GM18951 (cell line): Measurements from ENCODE around the gene ANTXR1.
"Not testable (repeated sequence)": the region's sequence is repeated elsewhere in the genome, so short reads cannot be mapped to it uniquely, and the experiment has no call there.

Experiments used
- POLR2A ChIP-seq: IDR thresholded peaks from 4 replicates; pipeline ENCODE4 v1.6.1; 2011; ENCODE audit warnings: mild to moderate bottlenecking; ENCODE audit not compliant: insufficient read length, insufficient read depth; ENCODE audit errors: extremely low read depth
- in situ Hi-C: fragments of 300-500 bp; cut with MboI; formaldehyde crosslinking; loops from one replicate; pipeline ENCODE4 v1.12.0; 2022; ENCODE audit warnings: low sequenced_read_pairs, mixed read lengths, inconsistent platforms; ENCODE audit not compliant: unreplicated experiment

Gene ANTXR1

DNA sequence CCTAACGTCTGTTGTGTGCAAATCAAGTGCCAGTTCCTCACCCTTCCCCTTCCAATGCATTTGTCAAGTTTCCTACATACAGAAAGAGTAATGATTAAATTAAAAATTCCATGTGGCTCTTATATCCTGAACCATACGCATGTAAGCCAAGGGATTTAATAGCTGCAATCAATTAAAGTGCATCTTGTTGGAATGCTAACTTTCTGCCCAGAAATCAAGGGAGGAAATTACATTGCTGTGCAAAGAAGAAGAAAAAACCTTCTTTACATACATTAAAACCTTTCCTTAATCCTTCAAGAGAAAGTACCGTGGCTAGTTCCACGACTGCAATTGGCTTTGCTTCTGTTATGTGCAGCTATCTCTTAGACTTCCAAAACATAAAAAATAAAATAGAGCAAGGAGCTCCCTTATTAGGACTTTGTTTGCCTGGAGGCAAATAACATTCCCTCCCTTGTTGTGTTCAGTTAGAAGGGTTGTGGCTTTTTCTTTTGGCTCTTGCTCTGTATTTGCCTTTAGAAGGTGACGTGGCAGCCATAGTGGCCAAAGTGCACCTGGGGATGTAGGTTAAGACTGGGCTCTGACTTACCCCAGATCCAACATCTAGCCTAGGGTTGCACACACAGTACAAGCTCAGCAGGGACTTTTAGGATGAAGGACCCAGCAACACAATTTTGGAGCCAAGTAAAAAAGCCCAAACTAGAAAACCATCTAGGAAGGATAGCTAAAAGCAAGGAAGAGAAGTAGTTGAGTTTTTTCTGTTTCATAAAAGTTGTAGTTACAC lies 158.3 kb downstream of the ANTXR1 start:
- in situ Hi-C loops = no loop called here
- TF ChIP-seq POLR2A = no peak

DNA sequence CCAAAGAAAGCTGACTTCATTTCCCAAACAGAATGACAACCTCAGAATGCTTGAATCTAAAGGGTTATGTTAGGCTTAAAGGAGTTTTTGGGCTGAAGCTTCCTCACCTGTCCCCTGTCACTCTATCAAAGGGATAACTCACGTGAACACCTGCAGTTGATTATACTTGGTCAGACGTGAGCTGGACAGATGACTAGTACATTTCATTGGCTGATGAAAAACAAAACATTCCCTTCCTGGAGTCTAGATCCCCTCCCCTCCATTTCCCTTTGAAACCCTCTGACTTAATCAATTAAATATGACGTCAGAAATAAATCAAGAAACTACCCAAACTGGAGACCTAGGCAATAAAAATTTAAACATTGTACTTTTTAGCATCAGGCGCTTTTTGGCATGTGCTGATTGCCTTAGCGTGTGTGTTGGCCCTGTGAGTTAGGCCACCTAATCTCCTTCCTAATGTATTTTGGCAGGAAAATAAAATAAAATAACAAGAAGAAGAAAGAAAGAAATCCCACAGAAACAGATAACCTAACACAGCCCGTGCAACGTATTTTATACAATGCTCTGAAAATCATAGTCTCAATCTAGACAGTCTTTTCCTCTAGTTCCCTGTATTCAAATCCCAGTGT lies 159.0 kb downstream of the ANTXR1 start:
- no peak for TF ChIP-seq POLR2A
- in situ Hi-C loops = no loop called here

DNA sequence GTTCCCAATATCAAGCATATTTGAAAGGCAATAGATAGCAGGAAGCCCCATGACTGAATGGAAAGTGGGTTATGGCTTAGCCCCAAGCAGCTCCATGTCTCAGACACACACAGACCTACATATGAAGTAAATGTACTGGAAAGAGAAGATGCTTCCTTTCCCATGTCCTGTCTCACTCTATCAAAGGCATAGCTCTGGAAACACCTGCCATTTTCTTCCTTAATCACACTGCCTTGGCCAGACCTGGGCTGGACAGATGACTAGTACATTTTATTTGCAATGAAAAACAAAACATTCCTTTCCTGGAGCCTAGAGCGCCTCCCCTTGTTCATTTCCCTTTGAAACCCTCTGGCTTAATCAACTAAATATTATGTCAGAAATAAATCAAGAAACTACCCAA lies 160.7 kb downstream of the ANTXR1 start:
- in situ Hi-C loops = no loop called here
- no peak for TF ChIP-seq POLR2A

DNA sequence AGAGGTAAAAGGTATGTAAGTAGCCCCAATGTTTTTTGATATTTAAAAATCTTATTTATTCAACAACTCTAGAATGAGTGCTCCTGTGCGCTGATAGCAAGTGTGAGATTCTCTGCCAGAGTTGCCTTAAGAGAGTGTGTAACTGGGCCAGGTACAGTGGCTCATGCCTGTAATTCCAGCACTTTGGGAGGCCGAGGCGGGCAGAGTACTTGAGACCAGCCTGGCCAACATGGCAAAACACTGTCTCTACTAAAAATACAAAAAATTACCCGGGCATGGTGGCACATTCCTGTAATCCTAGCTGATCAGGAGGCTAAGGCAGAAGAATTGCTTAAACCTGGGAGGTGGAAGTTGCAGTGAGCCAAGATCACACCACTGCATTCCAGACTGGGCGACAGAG lies 161.2 kb downstream of the ANTXR1 start:
- in situ Hi-C loops = not testable (repeated sequence)

DNA sequence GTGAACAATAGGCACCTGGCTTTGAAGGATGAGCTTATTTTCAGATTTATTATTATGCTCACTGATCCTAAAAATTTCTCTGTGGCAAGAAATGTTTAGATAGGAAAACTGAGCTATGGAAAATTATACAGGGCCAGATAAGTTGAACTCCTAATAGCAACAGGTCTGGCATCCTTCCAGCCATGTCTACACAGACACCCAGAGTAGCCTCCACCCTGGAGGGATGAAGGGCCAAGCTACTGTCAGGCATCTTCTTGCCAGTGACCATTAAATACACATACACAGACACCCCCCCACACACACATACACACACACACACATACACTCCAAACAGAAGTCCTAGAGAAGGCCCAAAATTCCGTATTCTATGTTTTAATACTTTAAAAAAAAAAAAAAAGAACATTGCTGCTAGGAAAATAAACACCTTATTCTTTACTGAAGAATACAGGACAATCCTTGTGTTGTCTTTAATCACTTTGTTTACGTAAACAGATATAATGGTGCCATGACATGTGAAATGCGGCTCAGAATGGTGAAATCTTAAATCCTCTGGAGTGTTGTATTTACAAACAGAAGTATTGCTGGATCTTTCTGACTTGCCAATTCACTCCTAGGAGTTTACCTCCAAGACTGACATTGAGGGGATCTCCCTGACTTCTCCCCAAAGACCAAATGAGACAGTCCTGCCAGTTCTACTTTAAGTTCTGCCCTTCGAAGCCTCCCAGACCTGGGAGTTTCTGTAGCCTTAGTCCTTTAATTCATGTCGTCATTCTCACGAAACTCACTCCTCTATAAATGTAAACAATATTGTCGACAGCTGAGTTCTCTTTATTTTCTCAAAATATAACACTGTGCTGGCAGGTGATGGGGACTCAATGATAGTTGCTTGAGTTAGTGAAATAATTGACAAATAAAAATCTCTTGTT lies 163.1 kb downstream of the ANTXR1 start:
- TF ChIP-seq POLR2A = no peak
- in situ Hi-C loops = no loop called here

DNA sequence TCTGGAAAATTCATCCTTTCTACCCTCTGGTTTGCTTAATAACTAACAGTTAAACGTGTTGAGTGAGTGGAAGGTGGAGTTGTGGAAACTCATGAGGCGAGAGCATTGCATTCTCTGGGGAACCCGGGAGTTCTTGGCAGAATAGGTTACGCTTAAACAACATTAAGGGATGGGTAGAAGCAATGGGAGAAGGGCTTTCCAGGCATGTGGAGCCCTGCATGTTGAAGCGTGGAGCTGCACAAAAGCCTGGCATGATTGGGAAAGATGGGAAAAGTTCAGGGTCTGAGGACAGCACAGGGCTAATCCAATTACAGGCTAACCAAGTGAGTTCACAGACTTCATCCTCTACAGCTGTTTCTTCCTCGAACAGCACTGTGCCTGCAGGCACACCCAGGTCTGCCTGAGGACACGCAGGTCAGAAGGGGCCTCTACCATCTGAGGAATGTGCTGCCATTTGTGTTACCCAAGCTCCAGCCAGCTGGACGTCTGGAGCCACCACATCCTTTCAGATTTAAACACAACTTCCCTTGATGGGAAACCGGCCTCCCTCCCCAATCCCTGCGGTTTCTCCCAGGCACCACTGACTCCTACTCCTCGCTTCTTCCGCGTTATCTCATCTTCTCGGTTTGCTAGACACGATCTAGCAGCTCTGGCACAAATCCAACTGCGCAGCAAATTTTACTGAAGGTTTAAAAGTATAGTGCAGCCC lies 164.2 kb downstream of the ANTXR1 start:
- no peak for TF ChIP-seq POLR2A
- in situ Hi-C loops = no loop called here

DNA sequence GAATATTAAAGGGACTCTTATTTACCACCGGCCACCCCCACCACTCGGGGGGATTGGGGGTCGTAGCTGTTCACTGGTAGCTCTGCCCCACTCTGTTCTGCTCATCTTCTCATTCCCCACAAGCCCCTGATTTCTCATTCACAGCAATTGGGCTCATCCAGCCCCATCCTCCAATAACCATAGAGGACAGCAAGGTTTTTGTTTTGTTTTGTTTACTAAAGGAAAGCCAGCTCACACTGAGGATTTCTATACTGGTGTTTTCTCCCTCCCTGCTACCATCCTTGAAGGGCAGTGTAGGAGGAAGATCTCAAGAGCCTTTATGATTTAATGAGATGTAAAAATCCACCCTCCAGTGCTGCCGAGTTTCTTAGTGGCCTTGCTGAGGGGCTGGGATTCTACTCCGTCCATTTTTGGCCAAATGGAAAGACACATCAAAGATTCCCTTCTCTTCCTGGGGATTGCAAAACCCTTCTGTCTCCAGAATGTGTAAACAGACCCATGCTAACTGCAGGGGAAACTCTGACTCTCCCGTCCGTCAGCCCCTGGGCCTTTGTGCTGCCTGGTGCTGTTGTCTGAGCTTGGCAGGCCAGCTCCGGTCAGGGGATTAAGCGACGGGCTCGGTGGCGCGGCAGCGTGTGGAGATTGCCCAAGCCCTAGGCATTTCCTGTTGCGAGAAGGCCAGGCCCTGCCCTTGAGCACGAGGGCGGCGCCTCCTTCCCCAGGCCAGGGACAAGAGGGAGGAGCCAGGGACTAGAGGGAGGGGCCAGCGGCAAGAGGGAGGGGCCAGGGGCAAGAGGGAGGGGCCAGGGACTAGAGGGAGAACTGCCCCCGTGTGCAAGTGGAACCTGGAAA lies 165.0 kb downstream of the ANTXR1 start:
- in situ Hi-C loops = no loop called here
- no peak for TF ChIP-seq POLR2A

DNA sequence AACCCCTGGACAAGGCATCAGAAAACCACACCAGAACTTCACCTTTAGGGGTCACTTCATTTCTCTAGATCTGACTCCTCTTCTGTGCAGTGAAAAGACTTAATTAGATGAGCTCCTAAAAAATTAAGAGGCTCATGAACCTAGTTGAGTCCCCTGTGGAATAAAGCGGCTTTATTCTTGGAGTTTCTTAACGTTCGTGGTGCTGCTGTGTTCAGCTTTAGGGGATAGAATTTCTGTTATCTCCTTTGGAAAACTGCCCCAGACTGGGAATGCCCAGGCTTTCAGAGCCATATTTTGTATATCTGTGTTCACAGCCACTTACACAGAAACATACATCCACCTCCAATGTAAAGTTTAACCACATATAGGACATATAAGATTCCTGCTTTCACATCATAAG lies 165.8 kb downstream of the ANTXR1 start:
- in situ Hi-C loops = no loop called here
- no peak for TF ChIP-seq POLR2A

DNA sequence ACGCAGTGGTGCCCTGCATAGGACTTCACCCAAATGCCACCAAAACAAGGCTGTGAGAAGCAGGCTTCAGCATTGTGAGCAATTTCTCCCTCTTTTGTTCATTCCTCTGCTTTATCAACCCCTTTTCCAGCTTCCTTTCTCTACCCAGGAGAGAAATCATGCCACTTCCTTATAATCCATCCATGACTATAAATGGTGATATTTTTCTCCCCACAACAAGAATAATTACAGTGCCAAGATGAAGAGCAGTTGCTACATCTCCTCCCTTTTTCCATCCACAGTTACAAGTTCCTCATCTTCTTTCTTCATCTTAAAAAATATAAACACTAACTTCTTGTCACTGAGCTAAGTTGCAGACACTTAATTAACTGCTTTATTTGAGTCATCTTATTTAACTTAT lies 167.2 kb downstream of the ANTXR1 start:
- TF ChIP-seq POLR2A = no peak
- in situ Hi-C loops = no loop called here

DNA sequence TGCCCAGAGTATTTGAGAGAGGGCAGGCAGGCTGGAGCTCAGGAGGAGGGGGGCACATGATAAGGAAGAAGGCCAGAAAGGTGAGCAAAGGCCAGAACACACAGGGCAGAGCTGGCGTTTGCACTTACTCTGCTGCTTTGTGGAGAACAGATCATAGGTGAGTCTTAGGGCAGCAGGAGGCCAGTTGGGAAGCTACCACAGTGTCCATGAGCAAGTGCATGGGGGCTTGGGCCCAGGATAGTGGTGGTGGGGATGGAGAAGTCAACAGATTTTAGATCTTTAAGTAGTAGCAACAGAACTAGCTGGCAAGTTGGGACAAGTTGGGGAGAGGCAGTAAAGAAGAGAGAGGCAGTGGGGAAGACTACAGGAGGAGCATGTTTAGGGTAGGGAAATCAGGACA lies 168.0 kb downstream of the ANTXR1 start:
- no peak for TF ChIP-seq POLR2A
- in situ Hi-C loops = no loop called here

DNA sequence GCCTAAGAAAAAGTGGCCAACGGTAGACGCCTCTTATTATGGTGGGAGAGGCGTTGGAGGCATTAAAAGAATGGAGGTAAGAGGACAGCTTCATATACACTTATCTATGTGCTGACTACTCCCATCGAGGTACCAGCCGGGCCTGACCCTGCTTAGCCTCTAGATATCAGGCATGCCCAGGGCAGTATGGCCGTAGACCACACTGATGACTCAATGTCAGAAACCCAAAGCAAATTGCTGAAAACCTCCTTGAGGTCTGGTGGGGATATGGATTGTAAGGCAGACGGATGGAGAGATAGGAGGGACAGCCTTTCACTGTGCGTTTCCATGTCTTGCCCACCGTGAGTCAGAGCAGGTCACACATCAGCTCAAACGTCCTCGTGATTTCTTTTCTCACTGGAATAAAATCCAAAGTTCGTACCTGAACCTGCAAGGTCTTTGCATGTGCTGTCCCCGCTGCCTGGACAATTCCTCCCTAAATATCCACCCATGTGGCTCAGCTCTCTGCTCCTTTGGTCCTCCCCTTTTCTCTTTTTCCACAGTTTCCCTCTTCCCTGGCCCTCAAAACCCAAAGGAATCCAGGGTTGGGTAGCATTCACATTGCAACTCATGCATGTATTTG lies 168.9 kb downstream of the ANTXR1 start:
- in situ Hi-C loops = no loop called here
- no peak for TF ChIP-seq POLR2A

DNA sequence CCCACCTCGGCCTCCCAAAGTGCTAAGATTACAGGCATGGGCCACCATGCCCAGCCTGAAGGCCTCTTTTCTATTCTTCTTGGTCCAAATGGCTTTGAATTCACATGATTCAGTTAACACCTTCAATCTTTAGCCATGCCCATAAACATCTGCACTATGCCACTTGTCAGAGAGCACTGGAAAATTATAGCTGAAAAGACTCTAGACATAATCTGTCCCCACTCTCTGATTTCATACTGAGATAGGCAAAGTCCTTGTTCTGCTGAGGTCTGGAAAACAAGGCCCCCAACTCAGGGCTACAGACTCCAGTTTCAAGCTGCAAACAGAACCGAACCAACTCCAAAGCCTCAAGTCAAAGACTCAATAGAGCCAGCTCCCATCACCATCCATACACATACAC lies 170.7 kb downstream of the ANTXR1 start:
- in situ Hi-C loops = no loop called here
- TF ChIP-seq POLR2A = no peak
